Trophoblast cell (in vitro differentiated cells and primary cell): Measurements from ENCODE around the gene OR6K3. TPM values are rescaled to one million over a fixed set of nuclear protein-coding genes. Genes with fewer than 3 reads are reported as not detected.

ENCODE experiments used
- DNase-seq, 2 donors: peaks; one replicate each; pipeline ENCODE4 v3.0.0-alpha.2; 2016
- H2AFZ ChIP-seq: 2 replicates; pipeline ENCODE4 v1.6.1; 2013; ENCODE audit warnings: low read length, moderate library complexity, mild to moderate bottlenecking; ENCODE audit not compliant: insufficient read depth, poor library complexity
- H2AK5ac ChIP-seq: 2 replicates; pipeline ENCODE4 v1.6.1; 2013; ENCODE audit warnings: mild to moderate bottlenecking, low read length
- H2BK120ac ChIP-seq: 2 replicates; pipeline ENCODE4 v1.6.1; 2013; ENCODE audit warnings: low read length, mild to moderate bottlenecking, moderate library complexity; ENCODE audit not compliant: insufficient read depth, poor library complexity
- H2BK12ac ChIP-seq: 2 replicates; pipeline ENCODE4 v1.6.1; 2013; ENCODE audit warnings: mild to moderate bottlenecking, low read length, moderate library complexity
- H2BK5ac ChIP-seq: 2 replicates; pipeline ENCODE4 v1.6.1; 2013; ENCODE audit warnings: low read length, low read depth, moderate library complexity, mild to moderate bottlenecking; ENCODE audit not compliant: poor library complexity
- H3K14ac ChIP-seq: 2 replicates; pipeline ENCODE4 v1.6.1; 2013; ENCODE audit warnings: mild to moderate bottlenecking, low read length
- H3K18ac ChIP-seq: 2 replicates; pipeline ENCODE4 v1.6.1; 2013; ENCODE audit warnings: mild to moderate bottlenecking, low read length
- H3K23ac ChIP-seq: 2 replicates; pipeline ENCODE4 v1.6.1; 2013; ENCODE audit warnings: low read length
- H3K27ac ChIP-seq: 2 replicates; pipeline ENCODE4 v1.5.1; 2013; ENCODE audit warnings: low read depth, mild to moderate bottlenecking, inconsistent platforms, low read length, moderate library complexity
- H3K27me3 ChIP-seq: 2 replicates; pipeline ENCODE4 v1.6.1; 2013; ENCODE audit warnings: inconsistent platforms, mild to moderate bottlenecking, low read length, moderate library complexity; ENCODE audit not compliant: insufficient read depth
- H3K36me3 ChIP-seq, 2 experiments: 1 replicate in 1 of 2; 2 replicates in 1 of 2; pipeline ENCODE4 v1.6.1; 2013; ENCODE audit warnings: low read length in 2 of 2, mild to moderate bottlenecking in 2 of 2, moderate library complexity in 1 of 2; ENCODE audit not compliant: insufficient read depth in 2 of 2, control insufficient read depth in 1 of 2
- H3K4ac ChIP-seq: 2 replicates; pipeline ENCODE4 v1.6.1; 2013; ENCODE audit warnings: low read depth, mild to moderate bottlenecking, low read length, moderate library complexity
- H3K4me1 ChIP-seq, 2 experiments: 1 replicate in 1 of 2; 2 replicates in 1 of 2; pipeline ENCODE4 v1.6.1; 2013; ENCODE audit warnings: low read length in 2 of 2, mild to moderate bottlenecking in 2 of 2, moderate library complexity in 1 of 2; ENCODE audit not compliant: insufficient read depth in 2 of 2, control insufficient read depth in 1 of 2
- H3K4me2 ChIP-seq: 2 replicates; pipeline ENCODE4 v1.6.1; 2013; ENCODE audit warnings: inconsistent platforms, mild to moderate bottlenecking, low read length, moderate library complexity
- H3K4me3 ChIP-seq: 2 replicates; pipeline ENCODE4 v1.5.1; 2013; ENCODE audit warnings: mild to moderate bottlenecking, low read depth, low read length, inconsistent platforms
- H3K79me1 ChIP-seq: one replicate; pipeline ENCODE4 v1.6.1; 2013; ENCODE audit warnings: low read length
- H3K79me2 ChIP-seq: 2 replicates; pipeline ENCODE4 v1.6.1; 2013; ENCODE audit warnings: low read length, mild to moderate bottlenecking; ENCODE audit not compliant: control insufficient read depth, insufficient read depth, poor library complexity
- H3K9ac ChIP-seq: 2 replicates; pipeline ENCODE4 v1.6.1; 2013; ENCODE audit warnings: mild to moderate bottlenecking, low read length
- H3K9me3 ChIP-seq: 2 replicates; pipeline ENCODE4 v1.6.1; 2013; ENCODE audit warnings: low read depth, mild to moderate bottlenecking, control low read depth, inconsistent platforms, low read length; ENCODE audit not compliant: insufficient read depth
- H4K12ac ChIP-seq: 2 replicates; pipeline ENCODE4 v1.6.1; 2013; ENCODE audit warnings: low read depth, mild to moderate bottlenecking, low read length, moderate library complexity
- H4K8ac ChIP-seq: 2 replicates; pipeline ENCODE4 v1.6.1; 2013; ENCODE audit warnings: low read depth, mild to moderate bottlenecking, low read length, moderate library complexity
- H4K91ac ChIP-seq: one replicate; pipeline ENCODE4 v1.6.1; 2013; ENCODE audit warnings: low read depth, mild to moderate bottlenecking, low read length, moderate library complexity
- WGBS: extraction: QIAGEN DNeasy Blood & Tissue Kit; methylation state at CpG from one replicate; pipeline ENCODE4 v1.1.7; 2013; ENCODE audit warnings: missing lambda C conversion rate; ENCODE audit not compliant: insufficient read length, insufficient coverage; ENCODE audit errors: extremely low coverage; 5-methylcytosine and 5-hydroxymethylcytosine counted together
- polyA plus RNA-seq: library from polyadenylated mRNA; stranded (reverse); fragments of 200-250 nt; gene quantifications from 2 replicates; pipeline ENCODE4 v1.2.3, GENCODE V29; 2013

The OR6K3 gene
- not detected in 2 replicates for polyA plus RNA-seq

DNA sequence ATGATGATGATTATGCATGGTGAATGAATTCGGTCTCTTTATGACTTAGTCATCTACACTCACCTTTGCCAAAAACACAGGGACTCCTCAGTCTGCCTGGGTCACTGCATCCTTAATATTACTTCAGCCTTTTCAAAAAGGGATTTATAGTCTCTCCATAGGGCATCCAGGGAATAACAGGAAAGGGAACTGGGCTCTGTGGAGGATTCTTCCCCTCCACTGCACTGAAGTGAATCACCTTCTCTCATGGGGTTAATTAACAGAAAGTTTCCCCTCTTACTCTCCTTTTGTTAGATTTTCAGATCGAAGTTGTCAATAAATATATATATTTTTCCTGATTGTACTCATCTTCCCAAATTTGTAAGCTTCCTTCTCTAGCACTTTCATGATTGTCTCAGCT is at the start of gene OR6K3:
Gene OR6K3, minus strand, starts transcription at position 101 of the 400 bp plus-strand sequence. CDS start 2,605 bp downstream, outside the sequence.
- H3K27ac ChIP-seq = no peak within 1 kb of the TSS
- H4K91ac ChIP-seq = no peak within 1 kb of the TSS
- H3K23ac ChIP-seq = no peak within 1 kb of the TSS
- no peaks in the 10 kb centered on the region for H3K79me1 ChIP-seq
- H3K4ac ChIP-seq = no peak within 1 kb of the TSS
- no peaks in the 10 kb centered on the region for H3K27me3 ChIP-seq
- H2AFZ ChIP-seq = no peak within 1 kb of the TSS
- H4K8ac ChIP-seq = no peak within 1 kb of the TSS
- H3K4me3 ChIP-seq = no peak within 1 kb of the TSS
- H3K14ac ChIP-seq = no peak within 1 kb of the TSS
- H4K12ac ChIP-seq = no peak within 1 kb of the TSS
- H3K9me3 ChIP-seq = no peaks in the 10 kb centered on the region
- no peaks in the 10 kb centered on the region for H3K36me3 ChIP-seq
- H2BK12ac ChIP-seq = no peak within 1 kb of the TSS
- no peak for DNase-seq
- H3K9ac ChIP-seq = no peak within 1 kb of the TSS
- no CpG with 5 or more reads among the region's 2 CpGs for WGBS
- H3K4me2 ChIP-seq = no peak within 1 kb of the TSS
- H3K18ac ChIP-seq = no peak within 1 kb of the TSS
- no peaks in the 10 kb centered on the region for H3K79me2 ChIP-seq
- no peaks in the 10 kb centered on the region for H3K4me1 ChIP-seq
- H2BK120ac ChIP-seq = no peak within 1 kb of the TSS
- no peak within 1 kb of the TSS for H2BK5ac ChIP-seq
- no peak within 1 kb of the TSS for H2AK5ac ChIP-seq

DNA sequence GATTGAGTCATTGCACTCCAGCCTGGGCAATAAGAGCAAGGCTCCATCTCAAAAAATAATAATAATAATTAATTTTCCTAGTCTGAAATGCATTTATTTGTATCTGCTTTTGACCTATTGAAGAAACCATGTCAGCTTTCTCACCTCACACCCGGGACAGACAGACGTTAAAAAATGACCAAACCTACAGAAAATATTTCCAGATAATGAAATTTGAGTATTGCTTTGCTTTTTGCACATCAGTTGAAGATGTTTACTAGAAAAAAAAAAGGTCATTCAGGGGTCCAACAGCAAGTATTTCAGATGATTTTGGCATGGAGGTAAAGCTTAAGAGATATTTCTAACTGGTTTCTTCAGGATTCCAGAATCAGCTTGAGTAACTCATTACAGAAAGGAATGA is 33.9 kb upstream of the OR6K3 start, which contains the start of gene OR6K6:
Gene OR6K6, plus strand, starts transcription at position 301 of the 400 bp plus-strand sequence. CDS start 168 bp downstream, outside the sequence.
- no peak within 1 kb of the TSS for H2AK5ac ChIP-seq
- no peaks in the 10 kb centered on the region for H3K9me3 ChIP-seq
- H2AFZ ChIP-seq = no peak within 1 kb of the TSS
- no peak within 1 kb of the TSS for H3K9ac ChIP-seq
- H2BK5ac ChIP-seq = no peak within 1 kb of the TSS
- no peaks in the 10 kb centered on the region for H3K36me3 ChIP-seq
- H4K12ac ChIP-seq = no peak within 1 kb of the TSS
- H2BK120ac ChIP-seq = no peak within 1 kb of the TSS
- no CpG with 5 or more reads among the region's 2 CpGs for WGBS
- H3K27ac ChIP-seq = no peak within 1 kb of the TSS
- H3K14ac ChIP-seq = no peak within 1 kb of the TSS
- no peak within 1 kb of the TSS for H4K91ac ChIP-seq
- H3K18ac ChIP-seq = no peak within 1 kb of the TSS
- H3K4me1 ChIP-seq = no peaks in the 10 kb centered on the region
- H3K23ac ChIP-seq = no peak within 1 kb of the TSS
- no peak within 1 kb of the TSS for H3K4me2 ChIP-seq
- no peaks in the 10 kb centered on the region for H3K79me1 ChIP-seq
- H4K8ac ChIP-seq = no peak within 1 kb of the TSS
- no peak for DNase-seq
- no peak within 1 kb of the TSS for H2BK12ac ChIP-seq
- no peak within 1 kb of the TSS for H3K4ac ChIP-seq
- no peak within 1 kb of the TSS for H3K4me3 ChIP-seq
- H3K79me2 ChIP-seq = no peaks in the 10 kb centered on the region
- no peaks in the 10 kb centered on the region for H3K27me3 ChIP-seq

- H2BK12ac ChIP-seq = no peak overlapping the region
- no peak overlapping the region for H3K14ac ChIP-seq
- H3K27ac ChIP-seq = no peak overlapping the region
- no peak overlapping the region for H2BK5ac ChIP-seq
- H3K18ac ChIP-seq = no peak overlapping the region
- H3K9ac ChIP-seq = no peak overlapping the region
- H3K9me3 ChIP-seq = no peaks in the 10 kb centered on the region
- no peak overlapping the region for H4K91ac ChIP-seq
- H3K79me1 ChIP-seq = no peaks in the 10 kb centered on the region
- H4K8ac ChIP-seq = no peak overlapping the region
- no peak overlapping the region for H3K23ac ChIP-seq
- H2BK120ac ChIP-seq = no peak overlapping the region
- H2AK5ac ChIP-seq = no peak overlapping the region
- no peak overlapping the region for H4K12ac ChIP-seq
- no peak for DNase-seq
- H3K4me2 ChIP-seq = no peak overlapping the region
- no peak overlapping the region for H2AFZ ChIP-seq
- H3K27me3 ChIP-seq = no peaks in the 10 kb centered on the region
- no peaks in the 10 kb centered on the region for H3K4me1 ChIP-seq
- H3K4ac ChIP-seq = no peak overlapping the region
- no peak overlapping the region for H3K4me3 ChIP-seq
- no peaks in the 10 kb centered on the region for H3K79me2 ChIP-seq
- whole genome bisulfite sequencing = no CpG with 5 or more reads among the region's 9 CpGs
- no peaks in the 10 kb centered on the region for H3K36me3 ChIP-seq
These were observed 31.7 kb upstream of the OR6K3 start for GRCh38 chr1:158752155-158752712.

- Histone ChIP-seq H3K18ac (no peak overlapping the region), H3K79me1 (peaks cover 2% of the 10 kb centered on the region), H3K36me3 (no peaks in the 10 kb centered on the region), H3K4me3 (no peak overlapping the region), H3K4ac (no peak overlapping the region), H3K27me3 (no peaks in the 10 kb centered on the region), H3K27ac (no peak overlapping the region), H3K4me2 (no peak overlapping the region), H4K12ac (no peak overlapping the region), H2BK12ac (no peak overlapping the region), H3K79me2 (no peaks in the 10 kb centered on the region), H2AK5ac (no peak overlapping the region), H2BK120ac (no peak overlapping the region), H4K8ac (no peak overlapping the region), H3K9me3 (no peaks in the 10 kb centered on the region), H3K23ac (no peak overlapping the region), H3K14ac (no peak overlapping the region), H3K4me1 (peaks cover 0 to 4% of the 10 kb centered on the region in 2 experiments), H4K91ac (no peak overlapping the region), H3K9ac (no peak overlapping the region), H2AFZ (no peak overlapping the region), H2BK5ac (no peak overlapping the region)
- DNase-seq = no peak
These were observed 15.3 kb upstream of the OR6K3 start for GRCh38 chr1:158735848-158736247.
